GM19025 (cell line): Measurements from ENCODE around the gene BBX.

Source experiments
- ATAC-seq: cut with Tn5 transposase; IDR thresholded peaks from one replicate; pipeline ENCODE4 v1.9.1; 2021; ENCODE audit warnings: mild to moderate bottlenecking, low read depth, moderate library complexity; ENCODE audit not compliant: unreplicated experiment

Gene BBX

GRCh38 chr3:107729686-107730085 is 206.9 kb downstream of the BBX start:
- ATAC-seq, result no peak

GRCh38 chr3:107734317-107734716 is 211.6 kb downstream of the BBX start:
- no peak for ATAC-seq

- ATAC-seq, result no peak
These were observed 215.2 kb downstream of the BBX start for GRCh38 chr3:107737914-107738313.

- no peak for ATAC-seq
These were observed 215.9 kb downstream of the BBX start for GRCh38 chr3:107738486-107739183.

GRCh38 chr3:107739227-107739626 is 216.5 kb downstream of the BBX start:
- no peak for ATAC-seq

GRCh38 chr3:107740992-107741896 is 218.5 kb downstream of the BBX start:
- no peak for ATAC-seq

GRCh38 chr3:107745354-107745753 is 222.6 kb downstream of the BBX start:
- ATAC-seq, result no peak

- ATAC-seq, result no peak
These were observed 229.6 kb downstream of the BBX start for GRCh38 chr3:107752202-107752990.

- no peak for ATAC-seq
These were observed 230.7 kb downstream of the BBX start for GRCh38 chr3:107753494-107753893.

- ATAC-seq, result no peak
These were observed 231.2 kb downstream of the BBX start for GRCh38 chr3:107753976-107754375.

GRCh38 chr3:107756649-107757048 is 233.9 kb downstream of the BBX start:
- ATAC-seq, result no peak

GRCh38 chr3:107757140-107757539 is 234.4 kb downstream of the BBX start:
- ATAC-seq, result no peak

- no peak for ATAC-seq
These were observed 237.4 kb downstream of the BBX start for GRCh38 chr3:107760144-107760543.

- ATAC-seq, result no peak
These were observed 238.6 kb downstream of the BBX start for GRCh38 chr3:107761391-107761790.

- ATAC-seq, result no peak
These were observed 242.8 kb downstream of the BBX start for GRCh38 chr3:107765524-107765923.

- ATAC-seq, result no peak
These were observed 245.3 kb downstream of the BBX start for GRCh38 chr3:107767897-107768605.

- ATAC-seq, result no peak
These were observed 247.1 kb downstream of the BBX start for GRCh38 chr3:107769882-107770281.

GRCh38 chr3:107772016-107772415 is 249.3 kb downstream of the BBX start:
- ATAC-seq, result no peak

- ATAC-seq, result peak; percentile 81
These were observed 253.2 kb downstream of the BBX start for GRCh38 chr3:107775974-107776373.

GRCh38 chr3:107781253-107781652 is 258.5 kb downstream of the BBX start:
- no peak for ATAC-seq
